GM12878 (cell line): Measurements from ENCODE around the gene YBX2. TPM values are rescaled to one million over a fixed set of nuclear protein-coding genes. Genes with fewer than 3 reads are reported as not detected.

ENCODE experiments used
- ATAC-seq: fragments of 200-7000 bp; cut with Tn5 transposase; 3 replicates; pipeline ENCODE4 v1.9.1; 2020; ENCODE audit warnings: mild to moderate bottlenecking, moderate library complexity
- BruUV-seq: library from RNA; stranded (reverse); fragments of 400-500 nt; replicated peaks from 2 replicates; lab custom pipeline; 2021; lab: Mats Ljungman, UMichigan
- CTCF ChIA-PET: fragments of 300-600 bp; sonication (Branson Sonifier 250); formaldehyde crosslinking; extraction: SDS; loops from one replicate; lab custom pipeline; 2021; ENCODE audit warnings: inconsistent platforms; lab: Yijun Ruan, JAX
- POLR2A ChIA-PET: fragments of 350-600 bp; formaldehyde crosslinking; extraction: SDS; loops from one replicate; lab custom pipeline; 2021; ENCODE audit warnings: inconsistent platforms; lab: Charles Lee
- RAD21 ChIA-PET: fragments of 300-600 bp; sonication (Branson Sonifier 250); formaldehyde crosslinking; loops from one replicate; lab custom pipeline; 2023; ENCODE audit warnings: antibody characterized with exemption; ENCODE audit not compliant: unreplicated experiment; lab: Charles Lee
- SMC1A ChIA-PET: fragments of 300-600 bp; sonication (Branson Sonifier 250); formaldehyde crosslinking; loops from one replicate; lab custom pipeline; 2023; ENCODE audit not compliant: unreplicated experiment, uncharacterized antibody; lab: Charles Lee
- DNase-seq: peaks from one replicate; pipeline ENCODE4 v3.0.0-alpha.2; 2011; ENCODE audit warnings: low read depth, low spot score
- FAIRE-seq: peaks from 3 replicates; lab custom pipeline; 2011; peaks lifted over from hg19 to GRCh38; lab: Jason Lieb, UNC
- H2AFZ ChIP-seq: 2 replicates; pipeline ENCODE4 v1.6.0; 2011; ENCODE audit warnings: low read depth, low read length, control low read depth; ENCODE audit not compliant: control insufficient read depth
- H3K27ac ChIP-seq: 2 replicates; pipeline ENCODE4 v1.5.1; 2011; ENCODE audit warnings: control low read depth; ENCODE audit not compliant: control insufficient read depth, insufficient read depth
- H3K27me3 ChIP-seq, 2 experiments: replicated peaks in 1 of 2; 2 replicates each; pipeline versions ENCODE4 v1.6.0 to v1.6.1; 2011; ENCODE audit warnings: low read length in 1 of 2; ENCODE audit not compliant: control insufficient read depth in 2 of 2, insufficient read depth in 2 of 2
- H3K36me3 ChIP-seq, 2 experiments: 2 replicates each; pipeline ENCODE4 v1.5.1; 2011; ENCODE audit warnings: low read length in 1 of 2; ENCODE audit not compliant: control insufficient read depth in 2 of 2, insufficient read depth in 2 of 2
- H3K4me1 ChIP-seq: 2 replicates; pipeline ENCODE4 v1.6.1; 2011; ENCODE audit warnings: mild to moderate bottlenecking, low read length, moderate library complexity, mixed read lengths; ENCODE audit not compliant: control insufficient read depth, insufficient read depth
- H3K4me2 ChIP-seq: 2 replicates; pipeline ENCODE4 v1.6.0; 2011; ENCODE audit warnings: control low read depth; ENCODE audit not compliant: control insufficient read depth, insufficient read depth
- H3K4me3 ChIP-seq: fragments of 200-600 bp; sonication (generic); 2 replicates; pipeline ENCODE4 v1.5.1; 2016
- H3K79me2 ChIP-seq: 2 replicates; pipeline ENCODE4 v1.6.0; 2011; ENCODE audit warnings: low read length; ENCODE audit not compliant: control insufficient read depth, insufficient read depth
- H3K9ac ChIP-seq: 2 replicates; pipeline ENCODE4 v1.8.0; 2011; ENCODE audit warnings: low read length, control low read depth, mixed read lengths; ENCODE audit not compliant: control insufficient read depth, insufficient read depth
- H3K9me3 ChIP-seq: replicated peaks from 3 replicates; pipeline ENCODE4 v1.5.1; 2011; ENCODE audit warnings: mild to moderate bottlenecking, low read length; ENCODE audit not compliant: control insufficient read depth, insufficient read depth
- H4K20me1 ChIP-seq: 2 replicates; pipeline ENCODE4 v1.6.0; 2011; ENCODE audit not compliant: control insufficient read depth, insufficient read depth
- BACH1 ChIP-seq: fragments of 450-650 bp; IDR thresholded peaks from 2 replicates; pipeline ENCODE4 v1.6.1; 2017; ENCODE audit warnings: mild to moderate bottlenecking, borderline replicate concordance
- BMI1 ChIP-seq: fragments of 450-650 bp; IDR thresholded peaks from 2 replicates; pipeline ENCODE4 v1.6.1; 2016; ENCODE audit warnings: mild to moderate bottlenecking, moderate library complexity, borderline replicate concordance
- CREM ChIP-seq: IDR thresholded peaks from 2 replicates; pipeline ENCODE4 v1.6.1; 2014; ENCODE audit warnings: antibody characterized with exemption, low read depth
- EGR1 ChIP-seq, 2 experiments: IDR thresholded peaks; 1 replicate in 1 of 2; 2 replicates in 1 of 2; pipeline ENCODE4 v1.6.1; 2011 to 2012; ENCODE audit warnings: low read depth in 2 of 2, low read length in 2 of 2, borderline replicate concordance in 1 of 2, mild to moderate bottlenecking in 1 of 2, moderate library complexity in 1 of 2
- EP300 ChIP-seq, 2 experiments: fragments of 150-350 bp in 1 of 2; IDR thresholded peaks; 2 replicates each; pipeline ENCODE4 v1.6.1; 2011 to 2012; ENCODE audit warnings: low read depth in 2 of 2, low read length in 2 of 2, borderline replicate concordance in 1 of 2, improper control_type of control experiment in 1 of 2, inconsistent platforms in 1 of 2; ENCODE audit not compliant: control insufficient read depth in 1 of 2
- HDGF ChIP-seq: fragments of 450-650 bp; IDR thresholded peaks from 2 replicates; pipeline ENCODE4 v1.6.1; 2016; ENCODE audit warnings: antibody characterized with exemption
- NBN ChIP-seq: fragments of 450-650 bp; IDR thresholded peaks from 2 replicates; pipeline ENCODE4 v1.6.1; 2016
- NFYA ChIP-seq: IDR thresholded peaks from 2 replicates; pipeline ENCODE4 v1.6.1; 2011; ENCODE audit warnings: low read depth, mild to moderate bottlenecking, low read length, improper control_type of control experiment, borderline replicate concordance
- RB1 ChIP-seq: fragments of 450-650 bp; formaldehyde crosslinking; IDR thresholded peaks from 2 replicates; pipeline ENCODE4 v1.6.1; 2017; ENCODE audit warnings: mild to moderate bottlenecking, borderline replicate concordance
- RCOR1 ChIP-seq: conservative IDR thresholded peaks from 2 replicates; pipeline ENCODE4 v1.6.1; 2012; ENCODE audit warnings: low read depth, low read length, improper control_type of control experiment
- RELA ChIP-seq: fragments of 450-650 bp; IDR thresholded peaks from 2 replicates; pipeline ENCODE4 v1.8.0; 2014; ENCODE audit warnings: borderline replicate concordance; ENCODE audit not compliant: partially characterized antibody
- RFX5 ChIP-seq: IDR thresholded peaks from 2 replicates; pipeline ENCODE4 v1.6.1; 2011; ENCODE audit warnings: low read depth, low read length, improper control_type of control experiment
- SMARCA5 ChIP-seq: fragments of 450-650 bp; IDR thresholded peaks from 2 replicates; pipeline ENCODE4 v1.6.1; 2017; ENCODE audit warnings: mild to moderate bottlenecking
- SPI1 ChIP-seq: IDR thresholded peaks from 2 replicates; pipeline ENCODE4 v1.6.1; 2011; ENCODE audit warnings: low read depth, mild to moderate bottlenecking, low read length, moderate library complexity, borderline replicate concordance; ENCODE audit not compliant: insufficient read depth
- SRF ChIP-seq, 2 experiments: IDR thresholded peaks; 2 replicates each; pipeline ENCODE4 v1.6.1; 2011; ENCODE audit warnings: low read depth in 2 of 2, low read length in 2 of 2, mild to moderate bottlenecking in 1 of 2, moderate library complexity in 1 of 2
- SUPT20H ChIP-seq: IDR thresholded peaks from 2 replicates; pipeline ENCODE4 v1.6.1; 2011; ENCODE audit warnings: low read depth, mild to moderate bottlenecking, low read length, moderate library complexity, borderline replicate concordance; ENCODE audit not compliant: control insufficient read depth
- TBL1XR1 ChIP-seq: IDR thresholded peaks from 2 replicates; pipeline ENCODE4 v1.6.1; 2012; ENCODE audit warnings: low read depth, low read length, improper control_type of control experiment
- YBX1 ChIP-seq: fragments of 450-650 bp; IDR thresholded peaks from 2 replicates; pipeline ENCODE4 v1.6.1; 2016; ENCODE audit warnings: antibody characterized with exemption
- ZSCAN29 ChIP-seq: fragments of 450-650 bp; IDR thresholded peaks from 2 replicates; pipeline ENCODE4 v1.6.1; 2017; ENCODE audit warnings: mild to moderate bottlenecking, moderate library complexity
- WGBS: methylation state at CpG from one replicate; pipeline ENCODE4 v1.1.6; 2016; ENCODE audit warnings: low lambda C conversion rate; ENCODE audit not compliant: insufficient replicate concordance, insufficient coverage; ENCODE audit errors: missing lambda C conversion rate; 5-methylcytosine and 5-hydroxymethylcytosine counted together
- in situ Hi-C: fragments of 300-500 bp; cut with MboI; formaldehyde crosslinking; loops from 9 replicates; pipeline ENCODE4 v1.14.3; 2018; ENCODE audit warnings: mixed read lengths
- intact Hi-C: fragments of 100-400 bp; cut with micrococcal nuclease; formaldehyde crosslinking; loops from one replicate; pipeline ENCODE4 v1.14.2; 2022; ENCODE audit not compliant: unreplicated experiment
- polyA plus RNA-seq, 11 experiments: library from polyadenylated mRNA; depleted of rRNA in 4 of 11; unstranded in 6 of 11; stranded (reverse) in 5 of 11; fragments of >200 nt; fragmentation: Nextera tagmentation in 4 of 11; fragmentation: Illumina TruSeq in 1 of 11; extraction: Ambion mirVana in 4 of 11; extraction: Trizol in 1 of 11; gene quantifications; 1 replicate in 1 of 11; 2 replicates in 10 of 11; pipeline versions ENCODE4 v1.2.1 to v1.2.3, GENCODE V29; 2011 to 2016; ENCODE audit warnings: inconsistent platforms in 2 of 11, missing spikeins in 2 of 11, low read depth in 1 of 11
- total RNA-seq, 4 experiments: library from RNA; depleted of rRNA in 3 of 4; stranded (reverse); fragments of >200 nt in 3 of 4; fragmentation: Illumina TruSeq in 1 of 4; extraction: Trizol in 1 of 4; gene quantifications; 2 replicates each; pipeline versions ENCODE4 v1.2.1 to v1.2.3, GENCODE V29; 2013 to 2021
- TF ChIP-seq, protein P1 (sequence below): fragments of 450-650 bp; formaldehyde crosslinking; IDR thresholded peaks from 2 replicates; pipeline ENCODE4 v1.4.0; 2022; ENCODE audit warnings: mild to moderate bottlenecking, moderate library complexity
- TF ChIP-seq, protein P2 (sequence below): IDR thresholded peaks from 2 replicates; pipeline ENCODE4 v1.6.1; 2012; ENCODE audit warnings: low read depth, low read length, improper control_type of control experiment

YBX2 gene
- total and polyA plus RNA-seq, 10 of the 15 experiments (the other 5 are each of a cell fraction or from before 2014, with no cell fraction given) = not detected

DNA sequence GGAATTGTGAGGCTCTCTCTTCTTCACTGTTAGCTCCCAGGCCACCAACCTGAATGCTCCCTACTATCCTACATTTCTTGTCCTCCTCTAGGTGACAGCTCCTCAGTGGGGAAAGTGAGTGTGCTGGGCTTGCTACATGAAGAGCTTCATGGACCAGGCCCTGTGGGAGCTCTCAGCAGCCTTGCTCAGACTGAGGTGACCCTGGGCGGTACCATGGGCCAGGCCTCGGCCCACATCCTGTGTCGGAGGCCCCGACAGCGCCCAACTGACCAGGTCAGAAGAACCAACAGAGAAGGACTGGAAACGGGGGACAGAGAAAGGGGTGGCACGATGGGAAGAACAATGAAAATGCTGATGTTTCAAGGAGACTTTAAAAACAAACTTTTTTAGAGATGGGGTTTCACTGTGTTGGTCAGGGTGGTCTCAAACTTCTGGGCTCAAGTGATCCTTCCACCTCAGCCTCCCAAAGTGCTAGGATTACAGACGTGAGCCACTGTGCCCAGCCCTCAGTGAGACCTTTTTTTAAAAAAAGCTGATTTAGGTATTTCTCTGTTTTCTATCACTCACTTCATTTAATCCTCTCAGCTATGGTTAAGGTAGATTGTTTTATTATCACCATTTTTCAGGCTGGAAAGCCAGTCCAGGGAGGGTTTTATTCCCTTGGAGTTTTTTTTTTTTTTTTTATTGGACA is 37.5 kb downstream of the YBX2 start (continued):
- TF ChIP-seq, protein P1, sequence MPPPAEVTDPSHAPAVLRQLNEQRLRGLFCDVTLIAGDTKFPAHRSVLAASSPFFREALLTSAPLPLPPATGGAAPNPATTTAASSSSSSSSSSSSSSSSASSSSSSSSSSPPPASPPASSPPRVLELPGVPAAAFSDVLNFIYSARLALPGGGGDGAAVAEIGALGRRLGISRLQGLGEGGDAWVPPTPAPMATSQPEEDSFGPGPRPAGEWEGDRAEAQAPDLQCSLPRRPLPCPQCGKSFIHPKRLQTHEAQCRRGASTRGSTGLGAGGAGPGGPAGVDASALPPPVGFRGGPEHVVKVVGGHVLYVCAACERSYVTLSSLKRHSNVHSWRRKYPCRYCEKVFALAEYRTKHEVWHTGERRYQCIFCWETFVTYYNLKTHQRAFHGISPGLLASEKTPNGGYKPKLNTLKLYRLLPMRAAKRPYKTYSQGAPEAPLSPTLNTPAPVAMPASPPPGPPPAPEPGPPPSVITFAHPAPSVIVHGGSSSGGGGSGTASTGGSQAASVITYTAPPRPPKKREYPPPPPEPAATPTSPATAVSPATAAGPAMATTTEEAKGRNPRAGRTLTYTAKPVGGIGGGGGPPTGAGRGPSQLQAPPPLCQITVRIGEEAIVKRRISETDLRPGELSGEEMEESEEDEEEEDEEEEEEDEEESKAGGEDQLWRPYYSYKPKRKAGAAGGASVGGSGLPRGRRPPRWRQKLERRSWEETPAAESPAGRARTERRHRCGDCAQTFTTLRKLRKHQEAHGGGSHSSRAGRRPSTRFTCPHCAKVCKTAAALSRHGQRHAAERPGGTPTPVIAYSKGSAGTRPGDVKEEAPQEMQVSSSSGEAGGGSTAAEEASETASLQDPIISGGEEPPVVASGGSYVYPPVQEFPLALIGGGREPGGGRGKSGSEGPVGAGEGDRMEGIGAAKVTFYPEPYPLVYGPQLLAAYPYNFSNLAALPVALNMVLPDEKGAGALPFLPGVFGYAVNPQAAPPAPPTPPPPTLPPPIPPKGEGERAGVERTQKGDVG (CRISPR knock-in tag) = no peak
- no peak for TF ChIP-seq EP300 (IDR thresholded peaks at IDR 0.05; ENCODE audit: borderline replicate concordance in 1 of 2, control insufficient read depth in 1 of 2, low read depth in 2 of 2, low read length in 2 of 2)
- TF ChIP-seq TBL1XR1 = no peak

DNA sequence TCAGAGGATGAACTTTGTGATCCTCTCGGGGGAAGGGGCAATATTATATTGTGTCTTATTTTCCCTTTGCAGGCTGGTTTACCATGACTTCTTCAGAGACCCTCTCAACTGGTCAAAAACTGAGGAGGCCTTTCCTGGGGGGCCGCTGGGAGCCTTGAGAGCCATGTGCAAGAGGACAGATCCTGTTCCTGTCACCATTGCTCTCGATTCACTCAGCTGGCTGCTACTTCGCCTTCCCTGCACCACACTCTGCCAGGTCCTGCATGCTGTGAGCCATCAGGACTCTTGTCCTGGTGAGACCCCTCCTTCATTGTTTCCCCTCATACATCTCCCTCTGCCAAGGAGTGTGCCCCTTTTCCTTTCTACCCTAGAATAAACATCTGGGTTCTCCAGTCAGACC is 39.9 kb downstream of the YBX2 start:
- peaks cover 2 to 13% of the 10 kb centered on the region in 2 experiments; a peak in 2 of 4 replicates for H3K36me3 ChIP-seq
- intact Hi-C loops (no loop called here), in situ Hi-C loops (no loop called here)
- H3K79me2 ChIP-seq = peaks cover 31% of the 10 kb centered on the region
- no peak for DNase-seq
- ChIA-PET RAD21 (no interaction called here), POLR2A (interaction anchor here (0.6 to 1.4 kb wide), 3 partner anchors 34 to 191 kb away, joined by 3 to 4 read pairs (median 3); no protein-coding TSS in a partner anchor), SMC1A (interaction anchor here (1.5 kb wide), 1 partner anchor 9 kb away, joined by 6 read pairs; no protein-coding TSS in a partner anchor), CTCF (interaction anchor here (1.2 kb wide), 2 partner anchors 13 to 42 kb away, joined by 4 to 7 read pairs; no protein-coding TSS in a partner anchor)
- BruUV-seq = no TSS peak
- no peak for FAIRE-seq
- WGBS = 96% methylated on average over 4 of the region's 4 CpGs
- no peaks in the 10 kb centered on the region; the same call in 1 of the 2 replicates for H3K4me1 ChIP-seq
- no peaks in the 10 kb centered on the region for H4K20me1 ChIP-seq
- no peak overlapping the region for H3K27ac ChIP-seq
- H3K27me3 ChIP-seq = no peaks in the 10 kb centered on the region
- H3K4me2 ChIP-seq = no peak overlapping the region
- H3K9me3 ChIP-seq = no peaks in the 10 kb centered on the region
- H3K4me3 ChIP-seq = no peak overlapping the region
- H2AFZ ChIP-seq = no peak overlapping the region
- no peak overlapping the region for H3K9ac ChIP-seq
- no peak for ATAC-seq
- TF ChIP-seq BACH1 = no peak
- TF ChIP-seq NBN = no peak
- TF ChIP-seq SRF (IDR thresholded peaks at IDR 0.05; ENCODE audit: low read depth in 2 of 2, low read length in 2 of 2) = no peak
- TF ChIP-seq ZSCAN29 = no peak
- no peak for TF ChIP-seq EGR1 (IDR thresholded peaks at IDR 0.05; ENCODE audit: borderline replicate concordance in 1 of 2, low read depth in 2 of 2, low read length in 2 of 2)
- TF ChIP-seq SUPT20H = no peak
- no peak for TF ChIP-seq RFX5
- TF ChIP-seq CREM = no peak
- TF ChIP-seq BMI1 = no peak
- TF ChIP-seq, protein P2, sequence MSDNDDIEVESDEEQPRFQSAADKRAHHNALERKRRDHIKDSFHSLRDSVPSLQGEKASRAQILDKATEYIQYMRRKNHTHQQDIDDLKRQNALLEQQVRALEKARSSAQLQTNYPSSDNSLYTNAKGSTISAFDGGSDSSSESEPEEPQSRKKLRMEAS = no peak
- no peak for TF ChIP-seq SMARCA5
- TF ChIP-seq RCOR1 = no peak
- TF ChIP-seq YBX1 = no peak
- TF ChIP-seq SPI1 = no peak
- TF ChIP-seq HDGF = no peak
- no peak for TF ChIP-seq RB1
- no peak for TF ChIP-seq NFYA
- TF ChIP-seq RELA = no peak
